Fibroblast of lung (primary cell): ENCODE measurements around the gene DCTN4. TPM values are rescaled to one million over a fixed set of nuclear protein-coding genes. Genes with fewer than 3 reads are reported as not detected.

ENCODE experiments used
- DNase-seq, 2 donors: peaks; one replicate each; pipeline versions ENCODE4 v3.0.0 to v3.0.0-alpha.2; 2010; ENCODE audit warnings: low read depth in 2 of 2
- H2AFZ ChIP-seq: 2 replicates; pipeline ENCODE4 v1.5.1; 2012; ENCODE audit warnings: low read length, control low read depth, inconsistent platforms
- H3K27ac ChIP-seq: 2 replicates; pipeline ENCODE4 v1.5.1; 2011; ENCODE audit warnings: low read length, control low read depth; ENCODE audit not compliant: insufficient read depth
- H3K27me3 ChIP-seq: 2 replicates; pipeline ENCODE4 v1.5.1; 2011; ENCODE audit warnings: mild to moderate bottlenecking, low read length; ENCODE audit not compliant: control insufficient read depth, insufficient read depth
- H3K36me3 ChIP-seq: 2 replicates; pipeline ENCODE4 v1.5.1; 2011; ENCODE audit warnings: low read length; ENCODE audit not compliant: control insufficient read depth, insufficient read depth
- H3K4me1 ChIP-seq: 2 replicates; pipeline ENCODE4 v1.5.1; 2011; ENCODE audit warnings: low read length; ENCODE audit not compliant: control insufficient read depth, insufficient read depth; ENCODE audit errors: extremely low read depth
- H3K4me2 ChIP-seq: 2 replicates; pipeline ENCODE4 v1.5.1; 2011; ENCODE audit warnings: low read length, control low read depth; ENCODE audit not compliant: insufficient read depth; ENCODE audit errors: extremely low read depth
- H3K4me3 ChIP-seq, 4 experiments: fragments of 200-600 bp in 1 of 4; sonication (generic) in 1 of 4; replicated peaks in 1 of 4; 2 replicates each; pipeline ENCODE4 v1.5.1; 2011 to 2016; ENCODE audit warnings: low read length in 4 of 4, low read depth in 3 of 4, mild to moderate bottlenecking in 3 of 4, control low read depth in 2 of 4, inconsistent platforms in 1 of 4, mixed read lengths in 1 of 4; ENCODE audit not compliant: insufficient read depth in 1 of 4; ENCODE audit errors: control extremely low read depth in 1 of 4
- H3K79me2 ChIP-seq: 2 replicates; pipeline ENCODE4 v1.5.1; 2012; ENCODE audit warnings: mild to moderate bottlenecking, low read length, inconsistent platforms; ENCODE audit not compliant: control insufficient read depth, insufficient read depth
- H3K9ac ChIP-seq: 2 replicates; pipeline ENCODE4 v1.5.1; 2011; ENCODE audit warnings: mild to moderate bottlenecking, low read length, control low read depth; ENCODE audit not compliant: insufficient read depth
- H3K9me3 ChIP-seq: 2 replicates; pipeline ENCODE4 v1.5.1; 2012; ENCODE audit warnings: low read depth, low read length; ENCODE audit not compliant: control insufficient read depth, insufficient read depth
- H4K20me1 ChIP-seq: 2 replicates; pipeline ENCODE4 v1.5.1; 2011; ENCODE audit warnings: low read length; ENCODE audit not compliant: control insufficient read depth, insufficient read depth; ENCODE audit errors: extremely low read depth
- EZH2 ChIP-seq: IDR thresholded peaks from 2 replicates; pipeline ENCODE4 v1.5.1; 2012; ENCODE audit warnings: low read length, control low read depth, mild to moderate bottlenecking; ENCODE audit errors: missing control alignments
- polyA plus RNA-seq, 2 donors: library from polyadenylated mRNA; depleted of rRNA in 1 of 2; stranded (reverse) in 1 of 2; unstranded in 1 of 2; fragments of >200 nt; gene quantifications; 2 replicates each; pipeline ENCODE4 v1.2.1, GENCODE V29; 2011 to 2012; ENCODE audit warnings: missing spikeins in 1 of 2
- total RNA-seq: library from RNA; depleted of rRNA; stranded (reverse); fragments of >200 nt; gene quantifications from 2 replicates; pipeline ENCODE4 v1.2.1, GENCODE V29; 2014
- TF ChIP-seq, protein P1 (sequence below), 2 donors: IDR thresholded peaks in 1 of 2; conservative IDR thresholded peaks in 1 of 2; 1 replicate in 1 of 2; 2 replicates in 1 of 2; pipeline ENCODE4 v1.5.1; 2011 to 2012; ENCODE audit warnings: low read length in 2 of 2, control low read depth in 1 of 2, inconsistent platforms in 1 of 2, low read depth in 1 of 2, mild to moderate bottlenecking in 1 of 2

The DCTN4 gene
- total and polyA plus RNA-seq, 2 donors (not counting 1 experiment from before 2014, with no cell fraction given): 60.0 to 67.2 TPM

GRCh38 chr5:150661086-150661485 lies 97.7 kb downstream of the DCTN4 start, which contains the start of gene MYOZ3:
TSS of gene MYOZ3 (plus strand) at chr5:150661251. CDS start at chr5:150662942, 1,691 bp downstream.
- no peak within 1 kb of the TSS for H3K9ac ChIP-seq
- no peaks in the 10 kb centered on the region for H3K9me3 ChIP-seq
- peaks cover 7% of the 10 kb centered on the region for H3K4me1 ChIP-seq
- no peak for TF ChIP-seq EZH2
- TF ChIP-seq, protein P1, sequence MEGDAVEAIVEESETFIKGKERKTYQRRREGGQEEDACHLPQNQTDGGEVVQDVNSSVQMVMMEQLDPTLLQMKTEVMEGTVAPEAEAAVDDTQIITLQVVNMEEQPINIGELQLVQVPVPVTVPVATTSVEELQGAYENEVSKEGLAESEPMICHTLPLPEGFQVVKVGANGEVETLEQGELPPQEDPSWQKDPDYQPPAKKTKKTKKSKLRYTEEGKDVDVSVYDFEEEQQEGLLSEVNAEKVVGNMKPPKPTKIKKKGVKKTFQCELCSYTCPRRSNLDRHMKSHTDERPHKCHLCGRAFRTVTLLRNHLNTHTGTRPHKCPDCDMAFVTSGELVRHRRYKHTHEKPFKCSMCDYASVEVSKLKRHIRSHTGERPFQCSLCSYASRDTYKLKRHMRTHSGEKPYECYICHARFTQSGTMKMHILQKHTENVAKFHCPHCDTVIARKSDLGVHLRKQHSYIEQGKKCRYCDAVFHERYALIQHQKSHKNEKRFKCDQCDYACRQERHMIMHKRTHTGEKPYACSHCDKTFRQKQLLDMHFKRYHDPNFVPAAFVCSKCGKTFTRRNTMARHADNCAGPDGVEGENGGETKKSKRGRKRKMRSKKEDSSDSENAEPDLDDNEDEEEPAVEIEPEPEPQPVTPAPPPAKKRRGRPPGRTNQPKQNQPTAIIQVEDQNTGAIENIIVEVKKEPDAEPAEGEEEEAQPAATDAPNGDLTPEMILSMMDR (conservative IDR thresholded peaks at IDR 0.05 in 1 of 2, IDR thresholded peaks at IDR 0.05 in 1 of 2; ENCODE audit: low read depth in 1 of 2, low read length in 2 of 2): no peak
- no peak for DNase-seq
- no peaks in the 10 kb centered on the region for H3K79me2 ChIP-seq
- H3K4me2 ChIP-seq: no peak within 1 kb of the TSS
- no peak within 1 kb of the TSS for H3K4me3 ChIP-seq
- H3K27ac ChIP-seq: no peak within 1 kb of the TSS
- no peaks in the 10 kb centered on the region for H4K20me1 ChIP-seq
- no peaks in the 10 kb centered on the region for H3K36me3 ChIP-seq
- no peak within 1 kb of the TSS for H2AFZ ChIP-seq
- H3K27me3 ChIP-seq: peaks cover 15% of the 10 kb centered on the region

DNA sequence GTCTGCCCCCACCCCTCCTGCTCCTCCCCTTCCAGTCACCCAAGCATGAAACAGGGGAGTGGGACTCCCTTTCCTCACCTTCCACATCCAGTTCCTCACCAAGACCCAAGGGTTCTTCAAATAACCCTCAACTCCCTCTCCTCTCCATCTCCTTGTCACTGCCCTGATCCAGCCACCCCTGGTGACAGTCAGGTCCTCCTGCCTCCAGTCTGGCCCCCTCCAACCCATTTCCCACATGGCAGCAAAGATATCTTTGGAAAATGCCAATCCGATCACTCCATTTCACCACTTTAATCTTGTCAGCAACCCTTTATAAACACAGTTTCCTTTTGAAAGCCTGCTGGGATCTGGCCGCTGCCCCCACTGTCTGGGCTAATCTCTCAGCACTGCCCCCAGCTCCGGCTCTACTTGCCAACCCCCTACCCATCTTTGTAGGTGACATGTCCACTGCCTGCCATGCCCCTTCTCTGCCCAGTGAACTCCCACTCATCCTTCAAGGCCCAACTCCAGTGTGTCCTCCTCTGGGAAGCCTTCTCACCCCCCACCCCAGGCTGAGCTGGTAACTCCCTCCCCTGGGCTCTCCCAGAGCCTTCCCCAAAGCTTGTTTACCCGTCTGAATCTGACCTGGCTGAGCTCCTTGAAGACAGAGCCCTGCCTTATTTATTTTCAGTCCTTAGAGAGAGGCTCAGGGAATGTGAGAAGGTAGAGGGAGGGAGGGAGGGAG lies 98.5 kb downstream of the DCTN4 start:
- H3K9me3 ChIP-seq: no peaks in the 10 kb centered on the region
- TF ChIP-seq, protein P1 (conservative IDR thresholded peaks at IDR 0.05 in 1 of 2, IDR thresholded peaks at IDR 0.05 in 1 of 2; ENCODE audit: low read depth in 1 of 2, low read length in 2 of 2): no peak
- TF ChIP-seq EZH2: no peak
- H3K4me2 ChIP-seq: no peak overlapping the region
- H3K9ac ChIP-seq: no peak overlapping the region
- DNase-seq: no peak
- no peaks in the 10 kb centered on the region for H3K36me3 ChIP-seq
- H3K27me3 ChIP-seq: peaks cover 15% of the 10 kb centered on the region
- H3K27ac ChIP-seq: no peak overlapping the region
- H3K4me3 ChIP-seq: no peak overlapping the region
- H3K4me1 ChIP-seq: peaks cover 7% of the 10 kb centered on the region
- H3K79me2 ChIP-seq: no peaks in the 10 kb centered on the region
- no peaks in the 10 kb centered on the region for H4K20me1 ChIP-seq
- no peak overlapping the region for H2AFZ ChIP-seq

- Histone ChIP-seq H3K36me3 (no peaks in the 10 kb centered on the region), H3K79me2 (no peaks in the 10 kb centered on the region), H3K27me3 (peaks cover 15% of the 10 kb centered on the region), H3K4me1 (peaks cover 7% of the 10 kb centered on the region), H3K9me3 (no peaks in the 10 kb centered on the region), H4K20me1 (no peaks in the 10 kb centered on the region), H3K9ac (no peak overlapping the region), H3K4me2 (no peak overlapping the region), H3K4me3 (no peak overlapping the region), H3K27ac (no peak overlapping the region), H2AFZ (no peak overlapping the region)
- DNase-seq: no peak
- TF ChIP-seq, protein P1 (conservative IDR thresholded peaks at IDR 0.05 in 1 of 2, IDR thresholded peaks at IDR 0.05 in 1 of 2; ENCODE audit: low read depth in 1 of 2, low read length in 2 of 2): no peak
- TF ChIP-seq EZH2: no peak
These were observed 99.3 kb downstream of the DCTN4 start for GRCh38 chr5:150659360-150660107.
